T-cell (primary cell): Measurements from ENCODE around the gene OBI1. TPM values are rescaled to one million over a fixed set of nuclear protein-coding genes. Genes with fewer than 3 reads are reported as not detected.

Source experiments
- ATAC-seq, 4 experiments: fragments of 200-7000 bp in 3 of 4; fragments of 150-1000 bp in 1 of 4; cut with Tn5 transposase; replicated peaks in 1 of 4; 1 replicate in 3 of 4; 2 replicates in 1 of 4; pipeline ENCODE4 v1.10.0; 2021; ENCODE audit warnings: moderate library complexity in 3 of 4, mild to moderate bottlenecking in 2 of 4, moderate number of reproducible peaks in 1 of 4
- CTCF ChIA-PET, 2 donors: fragments of 300-600 bp; sonication (Branson Sonifier 250); formaldehyde crosslinking; loops; one replicate each; lab custom pipeline; 2022; ENCODE audit warnings: antibody characterized with exemption in 2 of 2; lab: Charles Lee
- POLR2A ChIA-PET, 2 donors: fragments of 300-600 bp; sonication (Branson Sonifier 250); formaldehyde crosslinking; loops; one replicate each; lab custom pipeline; 2022; ENCODE audit warnings: antibody characterized with exemption in 2 of 2; lab: Charles Lee
- DNase-seq, 35 experiments: peaks; one replicate each; pipeline versions ENCODE4 v3.0.0 to v3.0.0-alpha.2; 2013 to 2023
- H3K27ac ChIP-seq: one replicate; pipeline ENCODE4 v1.5.1; 2013; ENCODE audit warnings: low read length
- H3K27me3 ChIP-seq, 2 experiments: replicated peaks in 1 of 2; 1 replicate in 1 of 2; 2 replicates in 1 of 2; pipeline versions ENCODE4 v1.6.1 to v1.7.0; 2013; ENCODE audit warnings: low read length in 1 of 2, mixed read lengths in 1 of 2; ENCODE audit not compliant: control insufficient read depth in 2 of 2, insufficient read depth in 2 of 2; ENCODE audit errors: extremely low read depth in 1 of 2
- H3K36me3 ChIP-seq, 2 donors: 1 replicate in 1 of 2; 2 replicates in 1 of 2; pipeline versions ENCODE4 v1.6.1 to v1.7.0; 2013; ENCODE audit warnings: low read length in 1 of 2; ENCODE audit not compliant: control insufficient read depth in 2 of 2, insufficient read depth in 1 of 2; ENCODE audit errors: extremely low read depth in 1 of 2
- H3K4me1 ChIP-seq, 2 experiments: 1 replicate in 1 of 2; 2 replicates in 1 of 2; pipeline versions ENCODE4 v1.6.1 to v1.7.0; 2013; ENCODE audit warnings: low read length in 2 of 2, mixed read lengths in 1 of 2; ENCODE audit not compliant: insufficient read depth in 2 of 2, control insufficient read depth in 1 of 2; ENCODE audit errors: extremely low read depth in 1 of 2
- H3K4me3 ChIP-seq, 2 donors: 1 replicate in 1 of 2; 2 replicates in 1 of 2; pipeline versions ENCODE4 v1.5.1 to v1.7.0; 2013; ENCODE audit warnings: mild to moderate bottlenecking in 2 of 2, low read length in 1 of 2, moderate library complexity in 1 of 2; ENCODE audit not compliant: control insufficient read depth in 1 of 2; ENCODE audit errors: extremely low read depth in 1 of 2
- H3K9me3 ChIP-seq: 2 replicates; pipeline ENCODE4 v1.7.0; 2013
- H3K27ac Mint-ChIP-seq, 2 donors: one replicate each; pipeline ENCODE4 v1.8.0; 2020 to 2021; ENCODE audit warnings: mild to moderate bottlenecking in 2 of 2, mixed read lengths in 2 of 2
- H3K27me3 Mint-ChIP-seq, 2 donors: one replicate each; pipeline ENCODE4 v1.8.0; 2021 to 2022; ENCODE audit warnings: mixed read lengths in 2 of 2
- H3K36me3 Mint-ChIP-seq: one replicate; pipeline ENCODE4 v1.8.0; 2021; ENCODE audit warnings: mixed read lengths
- H3K4me1 Mint-ChIP-seq, 3 donors: one replicate each; pipeline ENCODE4 v1.8.0; 2020 to 2022; ENCODE audit warnings: mixed read lengths in 3 of 3, mild to moderate bottlenecking in 1 of 3
- H3K4me3 Mint-ChIP-seq, 3 donors: one replicate each; pipeline ENCODE4 v1.8.0; 2020 to 2022; ENCODE audit warnings: mild to moderate bottlenecking in 3 of 3, mixed read lengths in 3 of 3, moderate library complexity in 3 of 3
- H3K9me3 Mint-ChIP-seq, 3 donors: one replicate each; pipeline ENCODE4 v1.8.0; 2020 to 2022; ENCODE audit warnings: mixed read lengths in 3 of 3
- WGBS: methylation state at CpG from one replicate; pipeline ENCODE4 v1.1.5; 2013; ENCODE audit warnings: missing lambda C conversion rate; ENCODE audit not compliant: insufficient coverage; 5-methylcytosine and 5-hydroxymethylcytosine counted together
- total RNA-seq, 35 experiments: library from RNA in 6 of 35; stranded (reverse) in 6 of 35; fragments of 120-200 nt in 1 of 35; gene quantifications; one replicate each; pipeline versions ENCODE4 v1.2.1 to v1.2.4 and lab custom pipeline; 2013 to 2026

The OBI1 gene
- total RNA-seq, 5 donors from 2014 or later (not counting 1 experiment from before 2014, with no cell fraction given): 4.8 to 14.3 (median 12.3) TPM

- peaks cover 3 to 10% (median 7%) of the 10 kb centered on the region in 3 donors for H3K4me1 Mint-ChIP-seq
- ChIA-PET CTCF (interaction anchor here in 1 of 2 donors (0.6 to 0.7 kb wide), 2 partner anchors 1063 to 1796 kb away, joined by 3 to 7 read pairs; no protein-coding TSS in a partner anchor), POLR2A (no interaction called here)
- peak overlapping the region in 1 of 3 donors; percentile 22 for H3K4me3 Mint-ChIP-seq
- Histone ChIP-seq H3K4me1 (peaks cover 4 to 24% of the 10 kb centered on the region in 2 experiments), H3K36me3 (no peaks in the 10 kb centered on the region), H3K4me3 (peak overlapping the region in 1 of 2 donors; percentile 62), H3K27me3 (peaks cover 28 to 48% of the 10 kb centered on the region in 2 experiments), H3K27ac (no peak overlapping the region), H3K9me3 (no peaks in the 10 kb centered on the region)
- ATAC-seq: no peak
- WGBS: 10% methylated on average over 49 of the region's 65 CpGs
- H3K27me3 Mint-ChIP-seq: peaks cover 76 to 87% of the 10 kb centered on the region in 2 donors
- peaks cover 0 to 9% (median 0%) of the 10 kb centered on the region in 3 donors for H3K9me3 Mint-ChIP-seq
- peak overlapping the region; percentile 16 to 23 for H3K27ac Mint-ChIP-seq
- DNase-seq: peak in 1 of 35 experiments; percentile 4
- H3K36me3 Mint-ChIP-seq: no peaks in the 10 kb centered on the region
Observed at GRCh38 chr13:78595495-78596398, 63.2 kb downstream of the OBI1 start.

- H3K9me3 ChIP-seq: no peaks in the 10 kb centered on the region
- H3K9me3 Mint-ChIP-seq: peaks cover under 1 to 9% (median 7%) of the 10 kb centered on the region in 3 donors
- DNase-seq: no peak
- WGBS: 14% methylated on average over 6 of the region's 8 CpGs
- no peak for ATAC-seq
- no peak overlapping the region for H3K4me3 ChIP-seq
- CTCF ChIA-PET: no interaction called here
- no peak overlapping the region for H3K27ac ChIP-seq
- peaks cover 75 to 85% of the 10 kb centered on the region in 2 donors for H3K27me3 Mint-ChIP-seq
- H3K27me3 ChIP-seq: peaks cover 28 to 43% of the 10 kb centered on the region in 2 experiments
- no peaks in the 10 kb centered on the region for H3K36me3 ChIP-seq
- H3K4me1 Mint-ChIP-seq: peaks cover under 1 to 7% (median 2%) of the 10 kb centered on the region in 3 donors
- peaks cover 4 to 20% of the 10 kb centered on the region in 2 experiments for H3K4me1 ChIP-seq
- no peak overlapping the region for H3K4me3 Mint-ChIP-seq
- peak overlapping the region in 1 of 2 donors; percentile 37 for H3K27ac Mint-ChIP-seq
- no peaks in the 10 kb centered on the region for H3K36me3 Mint-ChIP-seq
- POLR2A ChIA-PET: no interaction called here
Observed at GRCh38 chr13:78594456-78594975, 64.4 kb downstream of the OBI1 start.

- H3K27ac Mint-ChIP-seq: peak overlapping the region in 1 of 2 donors; percentile 19
- H3K36me3 Mint-ChIP-seq: no peaks in the 10 kb centered on the region
- 20% methylated on average over 18 of the region's 29 CpGs for WGBS
- DNase-seq (no peak), ATAC-seq (no peak)
- H3K27me3 ChIP-seq: peaks cover 25 to 46% of the 10 kb centered on the region in 2 experiments
- no peak overlapping the region for H3K4me3 ChIP-seq
- H3K4me3 Mint-ChIP-seq: no peak overlapping the region
- no peaks in the 10 kb centered on the region for H3K36me3 ChIP-seq
- peaks cover 0 to 7% (median 2%) of the 10 kb centered on the region in 3 donors for H3K4me1 Mint-ChIP-seq
- peaks cover 75 to 86% of the 10 kb centered on the region in 2 donors for H3K27me3 Mint-ChIP-seq
- no peaks in the 10 kb centered on the region for H3K9me3 ChIP-seq
- H3K27ac ChIP-seq: no peak overlapping the region
- ChIA-PET CTCF (interaction anchor here in 1 of 2 donors (0.7 kb wide), 1 partner anchor 64 kb away, joined by 3 read pairs; no protein-coding TSS in a partner anchor), POLR2A (no interaction called here)
- peaks cover 4 to 20% of the 10 kb centered on the region in 2 experiments for H3K4me1 ChIP-seq
- H3K9me3 Mint-ChIP-seq: peaks cover 4 to 10% (median 7%) of the 10 kb centered on the region in 3 donors
Observed at GRCh38 chr13:78593652-78594455, 65.1 kb downstream of the OBI1 start.

- H3K36me3 ChIP-seq: no peaks in the 10 kb centered on the region
- no peaks in the 10 kb centered on the region for H3K9me3 ChIP-seq
- H3K4me3 ChIP-seq: no peak overlapping the region
- H3K4me3 Mint-ChIP-seq: no peak overlapping the region
- peaks cover 77 to 87% of the 10 kb centered on the region in 2 donors for H3K27me3 Mint-ChIP-seq
- peaks cover 0 to 7% (median 2%) of the 10 kb centered on the region in 3 donors for H3K4me1 Mint-ChIP-seq
- 21% methylated on average over 4 of the region's 13 CpGs for WGBS
- POLR2A ChIA-PET: no interaction called here
- ATAC-seq (no peak), DNase-seq (no peak)
- H3K27ac ChIP-seq: no peak overlapping the region
- CTCF ChIA-PET: interaction anchor here in 1 of 2 donors (0.7 kb wide), 1 partner anchor 65 kb away, joined by 3 read pairs; no protein-coding TSS in a partner anchor
- peaks cover 25 to 46% of the 10 kb centered on the region in 2 experiments for H3K27me3 ChIP-seq
- peaks cover 4 to 20% of the 10 kb centered on the region in 2 experiments for H3K4me1 ChIP-seq
- H3K27ac Mint-ChIP-seq: no peak overlapping the region
- H3K36me3 Mint-ChIP-seq: no peaks in the 10 kb centered on the region
- peaks cover 4 to 10% (median 7%) of the 10 kb centered on the region in 3 donors for H3K9me3 Mint-ChIP-seq
Observed at GRCh38 chr13:78593129-78593528, 65.8 kb downstream of the OBI1 start.

GRCh38 chr13:78592584-78592983 is 66.4 kb downstream of the OBI1 start:
- H3K36me3 ChIP-seq: no peaks in the 10 kb centered on the region
- Mint-ChIP-seq H3K27me3 (peaks cover 81 to 87% of the 10 kb centered on the region in 2 donors), H3K27ac (peak overlapping the region in 1 of 2 donors; percentile 68), H3K4me3 (no peak overlapping the region), H3K36me3 (no peaks in the 10 kb centered on the region), H3K4me1 (peaks cover 1 to 7% (median 2%) of the 10 kb centered on the region in 3 donors), H3K9me3 (peaks cover 4 to 8% (median 7%) of the 10 kb centered on the region in 3 donors)
- ATAC-seq (no peak), DNase-seq (no peak)
- H3K4me1 ChIP-seq: peaks cover 4 to 20% of the 10 kb centered on the region in 2 experiments
- no peak overlapping the region for H3K27ac ChIP-seq
- no peaks in the 10 kb centered on the region for H3K9me3 ChIP-seq
- ChIA-PET POLR2A (no interaction called here), CTCF (interaction anchor here in 1 of 2 donors (0.7 to 0.9 kb wide), 2 partner anchors 15 to 65 kb away, joined by 3 read pairs; no protein-coding TSS in a partner anchor)
- no peak overlapping the region for H3K4me3 ChIP-seq
- H3K27me3 ChIP-seq: peaks cover 26 to 46% of the 10 kb centered on the region in 2 experiments
- no CpG with 5 or more reads among the region's 6 CpGs for WGBS
